IPS-NIHi7 (cell line): Measurements from ENCODE around the gene MAP4K1.
"Not testable (repeated sequence)": the region's sequence is repeated elsewhere in the genome, so short reads cannot be mapped to it uniquely, and the experiment has no call there.

ENCODE experiments used
- DNase-seq: peaks from one replicate; pipeline ENCODE4 v3.0.0; 2012; ENCODE audit warnings: mixed read lengths; ENCODE audit errors: extremely low spot score

The MAP4K1 gene

GRCh38 chr19:38624822-38625221 lies 7.1 kb upstream of the MAP4K1 start:
- DNase-seq = no peak

GRCh38 chr19:38619361-38620174 lies 1.8 kb upstream of the MAP4K1 start:
- DNase-seq = no peak

- DNase-seq = peak; percentile 99
Measured at GRCh38 chr19:38618590-38619360, 1.0 kb upstream of the MAP4K1 start, which contains the start of gene EIF3K. Gene EIF3K (plus strand): TSS chr19:38619188. CDS start chr19:38619269, 81 bp downstream.

GRCh38 chr19:38617283-38617763 lies 430 bp downstream of the MAP4K1 start:
- no peak for DNase-seq

GRCh38 chr19:38616265-38616664 lies 1.5 kb downstream of the MAP4K1 start:
- DNase-seq = no peak

- DNase-seq = no peak
Measured at GRCh38 chr19:38615007-38615581, 2.7 kb downstream of the MAP4K1 start.

GRCh38 chr19:38614289-38614688 lies 3.5 kb downstream of the MAP4K1 start:
- DNase-seq = no peak

GRCh38 chr19:38606131-38606530 lies 11.6 kb downstream of the MAP4K1 start:
- DNase-seq = no peak

- DNase-seq = not testable (repeated sequence)
Measured at GRCh38 chr19:38602856-38603255, 14.9 kb downstream of the MAP4K1 start.

- DNase-seq = no peak
Measured at GRCh38 chr19:38599722-38600121, 18.0 kb downstream of the MAP4K1 start.

GRCh38 chr19:38597075-38597474 lies 20.7 kb downstream of the MAP4K1 start:
- no peak for DNase-seq

- peak; percentile 95 for DNase-seq
Measured at GRCh38 chr19:38596057-38596981, 21.4 kb downstream of the MAP4K1 start.

GRCh38 chr19:38592940-38593339 lies 24.8 kb downstream of the MAP4K1 start:
- DNase-seq = peak; percentile 42

GRCh38 chr19:38588041-38588440 lies 29.7 kb downstream of the MAP4K1 start:
- DNase-seq = no peak

GRCh38 chr19:38587562-38587961 lies 30.2 kb downstream of the MAP4K1 start:
- no peak for DNase-seq

- DNase-seq = no peak
Measured at GRCh38 chr19:38583985-38584305, 33.8 kb downstream of the MAP4K1 start.

- DNase-seq = no peak
Measured at GRCh38 chr19:38583219-38583984, 34.4 kb downstream of the MAP4K1 start.

GRCh38 chr19:38580080-38580479 lies 37.7 kb downstream of the MAP4K1 start:
- DNase-seq = no peak

- DNase-seq = not testable (repeated sequence)
Measured at GRCh38 chr19:38579304-38579703, 38.4 kb downstream of the MAP4K1 start.

- no peak for DNase-seq
Measured at GRCh38 chr19:38577826-38578225, 39.9 kb downstream of the MAP4K1 start.

- no peak for DNase-seq
Measured at GRCh38 chr19:38571682-38572081, 46.1 kb downstream of the MAP4K1 start.
